Keratinocyte (primary cell): ENCODE results near the gene AP3B1. TPM values are rescaled to one million over a fixed set of nuclear protein-coding genes. Genes with fewer than 3 reads are reported as not detected.
A peak's percentile ranks its signal among the peaks of the same experiment; 100 is the strongest.
"Not testable (repeated sequence)": the region's sequence is repeated elsewhere in the genome, so short reads cannot be mapped to it uniquely, and the experiment has no call there.

Experiments used
- DNase-seq: peaks from one replicate; pipeline ENCODE4 v3.0.0-alpha.2; 2011; ENCODE audit warnings: low read depth, missing footprints, low spot score
- FAIRE-seq: peaks from 2 replicates; lab custom pipeline; 2011; peaks lifted over from hg19 to GRCh38; lab: Jason Lieb, UNC
- H2AFZ ChIP-seq: 2 replicates; pipeline ENCODE4 v1.6.0; 2012; ENCODE audit warnings: low read length, control low read depth, inconsistent platforms; ENCODE audit not compliant: control insufficient read depth
- H3K27ac ChIP-seq: 2 replicates; pipeline ENCODE4 v1.5.1; 2011; ENCODE audit warnings: low read length; ENCODE audit not compliant: control insufficient read depth, insufficient read depth
- H3K27me3 ChIP-seq: 3 replicates; pipeline ENCODE4 v1.6.0; 2011; ENCODE audit warnings: low read length; ENCODE audit not compliant: control insufficient read depth, insufficient read depth; ENCODE audit errors: extremely low read depth
- H3K36me3 ChIP-seq, 2 experiments: 2 replicates in 1 of 2; 3 replicates in 1 of 2; pipeline ENCODE4 v1.5.1; 2011; ENCODE audit warnings: low read length in 2 of 2, mild to moderate bottlenecking in 1 of 2; ENCODE audit not compliant: control insufficient read depth in 2 of 2, insufficient read depth in 2 of 2; ENCODE audit errors: extremely low read depth in 1 of 2
- H3K4me1 ChIP-seq: 3 replicates; pipeline ENCODE4 v1.5.1; 2011; ENCODE audit warnings: low read length; ENCODE audit not compliant: control insufficient read depth, insufficient read depth; ENCODE audit errors: extremely low read depth
- H3K4me2 ChIP-seq: 3 replicates; pipeline ENCODE4 v1.6.0; 2011; ENCODE audit warnings: low read depth, low read length; ENCODE audit not compliant: control insufficient read depth, insufficient read depth; ENCODE audit errors: extremely low read depth
- H3K4me3 ChIP-seq, 3 experiments: fragments of 200-600 bp in 1 of 3; sonication (generic) in 1 of 3; 2 replicates in 2 of 3; 3 replicates in 1 of 3; pipeline ENCODE4 v1.5.1; 2011 to 2016; ENCODE audit warnings: low read length in 3 of 3, mild to moderate bottlenecking in 3 of 3, control low read depth in 2 of 3, inconsistent platforms in 1 of 3, low read depth in 1 of 3, mixed read lengths in 1 of 3, mixed run types in 1 of 3, moderate library complexity in 1 of 3; ENCODE audit not compliant: control insufficient read depth in 2 of 3, insufficient read depth in 2 of 3; ENCODE audit errors: extremely low read depth in 1 of 3
- H3K79me2 ChIP-seq: 2 replicates; pipeline ENCODE4 v1.6.0; 2012; ENCODE audit warnings: low read length; ENCODE audit not compliant: control insufficient read depth, insufficient read depth
- H3K9ac ChIP-seq: 3 replicates; pipeline ENCODE4 v1.6.0; 2011; ENCODE audit warnings: low read length; ENCODE audit not compliant: control insufficient read depth, insufficient read depth; ENCODE audit errors: extremely low read depth
- H3K9me1 ChIP-seq: 3 replicates; pipeline ENCODE4 v1.6.0; 2011; ENCODE audit warnings: low read length; ENCODE audit not compliant: control insufficient read depth, insufficient read depth; ENCODE audit errors: extremely low read depth
- H3K9me3 ChIP-seq: 2 replicates; pipeline ENCODE4 v1.5.1; 2012; ENCODE audit warnings: low read depth, low read length; ENCODE audit not compliant: control insufficient read depth
- H4K20me1 ChIP-seq: 3 replicates; pipeline ENCODE4 v1.6.0; 2011; ENCODE audit warnings: low read length; ENCODE audit not compliant: control insufficient read depth, insufficient read depth; ENCODE audit errors: extremely low read depth
- CTCF ChIP-seq, 3 experiments: IDR thresholded peaks in 1 of 3; conservative IDR thresholded peaks in 1 of 3; optimal IDR thresholded peaks in 1 of 3; 2 replicates in 2 of 3; 3 replicates in 1 of 3; pipeline versions ENCODE3 to v1.5.1; 2011; ENCODE audit warnings: low read length in 3 of 3, mild to moderate bottlenecking in 3 of 3, moderate library complexity in 2 of 3, control low read depth in 1 of 3, inconsistent platforms in 1 of 3; ENCODE audit not compliant: insufficient read depth in 2 of 3; ENCODE audit errors: extremely low read depth in 1 of 3
- EZH2 ChIP-seq: IDR thresholded peaks from one replicate; pipeline ENCODE4 v1.6.1; 2012; ENCODE audit warnings: inconsistent platforms, mild to moderate bottlenecking, low read length, moderate library complexity
- dilution Hi-C: fragments of 300-500 bp; cut with MboI; formaldehyde crosslinking; loops from one replicate; pipeline ENCODE4 v1.7.0; 2020; ENCODE audit warnings: low sequenced_read_pairs; ENCODE audit not compliant: extremely low pct_ligation_motif_present
- polyA plus RNA-seq, 5 experiments: library from polyadenylated mRNA; depleted of rRNA in 3 of 5; stranded (reverse) in 3 of 5; stranded (forward) in 1 of 5; unstranded in 1 of 5; fragments of >200 nt; gene quantifications; 1 replicate in 1 of 5; 2 replicates in 3 of 5; 3 replicates in 1 of 5; pipeline versions ENCODE4 v1.2.1 to v1.2.3, GENCODE V29; 2011 to 2012; ENCODE audit warnings: missing spikeins in 2 of 5, low read depth in 1 of 5, low replicate concordance in 1 of 5

AP3B1 gene
- polyA plus RNA-seq, 1 donor (not counting 4 experiments of a cell fraction or from before 2014, with no cell fraction given), result 65.1 TPM

- H3K4me2 ChIP-seq, H3K9ac ChIP-seq, H3K4me1 ChIP-seq, H2AFZ ChIP-seq, H3K79me2 ChIP-seq, H3K4me3 ChIP-seq, dilution Hi-C loops, H4K20me1 ChIP-seq, H3K27ac ChIP-seq, H3K9me1 ChIP-seq, FAIRE-seq, H3K36me3 ChIP-seq, H3K9me3 ChIP-seq, DNase-seq, H3K27me3 ChIP-seq: not testable (repeated sequence)
These were observed 226.9 kb downstream of the AP3B1 start for GRCh38 chr5:78067581-78067980.

DNA sequence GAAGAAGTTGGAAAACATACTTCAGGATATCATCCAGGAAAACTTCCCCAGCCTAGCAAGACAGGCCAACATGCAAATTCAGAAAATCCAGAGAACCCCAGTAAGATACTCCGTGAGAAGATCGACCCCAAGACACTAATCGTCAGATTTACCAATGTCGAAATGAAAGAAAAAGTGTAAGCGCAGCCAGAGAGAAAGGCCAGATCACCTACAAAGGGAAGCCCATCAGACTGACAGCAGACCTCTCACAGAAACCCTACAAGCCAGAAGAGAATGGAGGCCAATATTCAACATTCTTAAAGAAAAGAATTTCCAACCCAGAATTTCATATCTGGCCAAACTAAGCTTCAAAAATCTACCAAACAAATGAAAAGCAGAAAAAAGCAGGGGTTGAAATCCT is 227.8 kb downstream of the AP3B1 start:
- H3K36me3 ChIP-seq, dilution Hi-C loops, FAIRE-seq, H3K9me1 ChIP-seq, H3K9ac ChIP-seq, H3K4me1 ChIP-seq, H4K20me1 ChIP-seq, H3K4me2 ChIP-seq, H3K9me3 ChIP-seq, H3K79me2 ChIP-seq, H3K4me3 ChIP-seq, H2AFZ ChIP-seq, DNase-seq, H3K27ac ChIP-seq, H3K27me3 ChIP-seq: not testable (repeated sequence)

GRCh38 chr5:78065663-78066062 is 228.8 kb downstream of the AP3B1 start:
- Histone ChIP-seq H3K4me1 (no peaks in the 10 kb centered on the region), H3K9me3 (no peaks in the 10 kb centered on the region), H3K36me3 (peaks cover 0 to 1% of the 10 kb centered on the region in 2 experiments), H3K9ac (no peak overlapping the region), H4K20me1 (no peaks in the 10 kb centered on the region), H3K4me3 (no peak overlapping the region), H3K79me2 (no peaks in the 10 kb centered on the region), H3K27me3 (no peaks in the 10 kb centered on the region), H3K27ac (no peak overlapping the region), H3K4me2 (no peak overlapping the region), H3K9me1 (no peaks in the 10 kb centered on the region), H2AFZ (no peak overlapping the region)
- FAIRE-seq (no peak), DNase-seq (no peak)
- dilution Hi-C loops, result no loop called here
- TF ChIP-seq EZH2 (no peak), CTCF (optimal IDR thresholded peaks at IDR 0.05 in 1 of 3, IDR thresholded peaks at IDR 0.05 in 1 of 3, conservative IDR thresholded peaks at IDR 0.05 in 1 of 3; ENCODE audit: extremely low read depth in 1 of 3, insufficient read depth in 2 of 3, low read length in 3 of 3) (peak in 2 of 3 experiments; percentile 19 to 34)
